Neural cell (in vitro differentiated cells): ENCODE measurements around the gene RFX4. TPM values are rescaled to one million over a fixed set of nuclear protein-coding genes. Genes with fewer than 3 reads are reported as not detected.

Experiments
- H2AFZ ChIP-seq: fragments of 200-600, 300-800 bp; sonication (generic), shearing (Covaris generic); 2 replicates; pipeline ENCODE4 v1.6.0; 2014; ENCODE audit warnings: low read depth, mild to moderate bottlenecking, antibody characterized with exemption, low read length, moderate library complexity
- H3F3A ChIP-seq: fragments of 200-600 bp; shearing (Covaris generic); 2 replicates; pipeline ENCODE4 v1.6.1; 2016; ENCODE audit warnings: mild to moderate bottlenecking, moderate library complexity, mixed read lengths, antibody characterized with exemption, low read length; ENCODE audit not compliant: insufficient read depth, poor library complexity, severe bottlenecking
- H3K27ac ChIP-seq: fragments of 200-600, 300-800 bp; sonication (generic), shearing (Covaris generic); 2 replicates; pipeline ENCODE4 v1.5.1; 2014; ENCODE audit warnings: mild to moderate bottlenecking, low read length, moderate library complexity
- H3K27me3 ChIP-seq: fragments of 300-800, 200-600 bp; sonication (generic), shearing (Covaris generic); 2 replicates; pipeline ENCODE4 v1.6.0; 2014; ENCODE audit warnings: mild to moderate bottlenecking, low read depth, low read length, moderate library complexity; ENCODE audit not compliant: insufficient read depth
- H3K36me3 ChIP-seq: fragments of 300-800, 200-600 bp; sonication (generic), shearing (Covaris generic); 2 replicates; pipeline ENCODE4 v1.5.1; 2014; ENCODE audit warnings: mild to moderate bottlenecking, antibody characterized with exemption, low read length, moderate library complexity; ENCODE audit not compliant: insufficient read depth
- H3K4me2 ChIP-seq: fragments of 300-800, 200-600 bp; sonication (generic), shearing (Covaris generic); 2 replicates; pipeline ENCODE4 v1.6.0; 2014; ENCODE audit warnings: mild to moderate bottlenecking, low read length
- H3K4me3 ChIP-seq: fragments of 300-800, 200-600 bp; sonication (generic), shearing (Covaris generic); 2 replicates; pipeline ENCODE4 v1.5.1; 2014; ENCODE audit warnings: mild to moderate bottlenecking, low read length, moderate library complexity
- H3K79me2 ChIP-seq: fragments of 200-600 bp; shearing (Covaris generic); replicated peaks from 2 replicates; pipeline ENCODE4 v1.6.0; 2014; ENCODE audit warnings: mild to moderate bottlenecking, low read length, moderate library complexity; ENCODE audit not compliant: insufficient read depth
- H3K9ac ChIP-seq: fragments of 300-800, 200-600 bp; sonication (generic), shearing (Covaris generic); 2 replicates; pipeline ENCODE4 v1.6.1; 2016; ENCODE audit warnings: mild to moderate bottlenecking, low read length, mixed read lengths
- H3K9me2 ChIP-seq: fragments of 200-600 bp; shearing (Covaris generic); 2 replicates; pipeline ENCODE4 v1.6.1; 2016; ENCODE audit warnings: mild to moderate bottlenecking, low read length, mixed read lengths; ENCODE audit not compliant: insufficient read depth
- H3K9me3 ChIP-seq: fragments of 200-600, 300-800 bp; sonication (generic), shearing (Covaris generic); 2 replicates; pipeline ENCODE4 v1.6.1; 2016; ENCODE audit warnings: mild to moderate bottlenecking, mixed run types, low read length, moderate library complexity, mixed read lengths
- H4K20me1 ChIP-seq: fragments of 200-600 bp; shearing (Covaris generic); 2 replicates; pipeline ENCODE4 v1.6.1; 2016; ENCODE audit warnings: mild to moderate bottlenecking, mixed run types; ENCODE audit not compliant: insufficient read depth
- EP300 ChIP-seq: fragments of 450-650 bp; conservative IDR thresholded peaks from 2 replicates; pipeline ENCODE4 v1.6.1; 2014; ENCODE audit warnings: antibody characterized with exemption, mild to moderate bottlenecking, moderate library complexity; ENCODE audit not compliant: poor library complexity, severe bottlenecking
- EZH2 ChIP-seq: fragments of 200-600, 300-800 bp; shearing (Covaris generic), sonication (generic); IDR thresholded peaks from 2 replicates; pipeline ENCODE4 v1.6.1; 2014; ENCODE audit warnings: antibody characterized with exemption, low read length, borderline replicate concordance, mild to moderate bottlenecking; ENCODE audit not compliant: insufficient read depth, poor library complexity, severe bottlenecking
- MXI1 ChIP-seq: fragments of 450-650 bp; conservative IDR thresholded peaks from 2 replicates; pipeline ENCODE4 v1.6.1; 2014; ENCODE audit warnings: antibody characterized with exemption, mild to moderate bottlenecking; ENCODE audit not compliant: poor library complexity, severe bottlenecking
- POLR2AphosphoS5 ChIP-seq: IDR thresholded peaks from 2 replicates; pipeline ENCODE4 v1.6.1; 2012
- RAD21 ChIP-seq: fragments of 450-650 bp; conservative IDR thresholded peaks from 2 replicates; pipeline ENCODE4 v1.6.1; 2014; ENCODE audit warnings: antibody characterized with exemption, mild to moderate bottlenecking, moderate library complexity
- SMC3 ChIP-seq: fragments of 450-650 bp; conservative IDR thresholded peaks from 2 replicates; pipeline ENCODE4 v1.6.1; 2014; ENCODE audit warnings: antibody characterized with exemption, mild to moderate bottlenecking, moderate library complexity; ENCODE audit not compliant: poor library complexity
- TAF1 ChIP-seq: IDR thresholded peaks from 2 replicates; pipeline ENCODE4 v1.6.1; 2012; ENCODE audit warnings: low read depth
- polyA plus RNA-seq: library from polyadenylated mRNA; depleted of rRNA; stranded (reverse); fragments of >200 nt; gene quantifications from 2 replicates; pipeline ENCODE4 v1.2.3, GENCODE V29; 2014
- TF ChIP-seq, protein P1 (sequence below): fragments of 450-650 bp; IDR thresholded peaks from 2 replicates; pipeline ENCODE4 v1.5.1; 2014; ENCODE audit warnings: antibody characterized with exemption, mild to moderate bottlenecking, moderate library complexity; ENCODE audit not compliant: poor library complexity, severe bottlenecking
- TF ChIP-seq, protein P2 (sequence below): IDR thresholded peaks from 2 replicates; pipeline ENCODE4 v1.6.1; 2012; ENCODE audit warnings: borderline replicate concordance

The RFX4 gene
- polyA plus RNA-seq, 1 donor from 2014 or later = 0.22 TPM

DNA sequence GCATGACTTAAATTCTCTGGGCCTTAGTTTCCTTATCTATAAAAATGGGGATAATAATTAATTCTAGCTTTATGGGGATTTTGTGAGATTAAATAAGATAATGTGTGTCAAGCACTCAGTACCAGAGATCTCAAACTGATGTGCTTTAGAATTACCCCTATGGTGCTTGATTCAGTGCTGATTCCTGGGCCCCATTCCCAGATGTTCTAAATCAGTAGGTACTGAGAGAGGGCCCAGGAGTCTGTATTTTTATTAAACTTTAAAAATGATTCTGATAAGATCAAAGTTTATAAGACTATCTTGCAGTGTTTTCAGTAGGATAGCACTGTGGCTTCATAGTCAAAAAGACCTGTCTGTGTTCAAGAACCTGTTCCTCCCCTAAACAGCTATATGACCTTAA lies 102.6 kb downstream of the RFX4 start:
- H3K27me3 ChIP-seq = no peaks in the 10 kb centered on the region
- H3K9me2 ChIP-seq = no peaks in the 10 kb centered on the region
- H3K27ac ChIP-seq = no peak overlapping the region
- H2AFZ ChIP-seq = no peak overlapping the region
- no peaks in the 10 kb centered on the region for H3K36me3 ChIP-seq
- TF ChIP-seq EZH2 (no peak), RAD21 (no peak), POLR2AphosphoS5 (no peak), MXI1 (no peak), SMC3 (no peak), EP300 (no peak), TAF1 (no peak)
- TF ChIP-seq, protein P1, sequence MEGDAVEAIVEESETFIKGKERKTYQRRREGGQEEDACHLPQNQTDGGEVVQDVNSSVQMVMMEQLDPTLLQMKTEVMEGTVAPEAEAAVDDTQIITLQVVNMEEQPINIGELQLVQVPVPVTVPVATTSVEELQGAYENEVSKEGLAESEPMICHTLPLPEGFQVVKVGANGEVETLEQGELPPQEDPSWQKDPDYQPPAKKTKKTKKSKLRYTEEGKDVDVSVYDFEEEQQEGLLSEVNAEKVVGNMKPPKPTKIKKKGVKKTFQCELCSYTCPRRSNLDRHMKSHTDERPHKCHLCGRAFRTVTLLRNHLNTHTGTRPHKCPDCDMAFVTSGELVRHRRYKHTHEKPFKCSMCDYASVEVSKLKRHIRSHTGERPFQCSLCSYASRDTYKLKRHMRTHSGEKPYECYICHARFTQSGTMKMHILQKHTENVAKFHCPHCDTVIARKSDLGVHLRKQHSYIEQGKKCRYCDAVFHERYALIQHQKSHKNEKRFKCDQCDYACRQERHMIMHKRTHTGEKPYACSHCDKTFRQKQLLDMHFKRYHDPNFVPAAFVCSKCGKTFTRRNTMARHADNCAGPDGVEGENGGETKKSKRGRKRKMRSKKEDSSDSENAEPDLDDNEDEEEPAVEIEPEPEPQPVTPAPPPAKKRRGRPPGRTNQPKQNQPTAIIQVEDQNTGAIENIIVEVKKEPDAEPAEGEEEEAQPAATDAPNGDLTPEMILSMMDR = no peak
- TF ChIP-seq, protein P2, sequence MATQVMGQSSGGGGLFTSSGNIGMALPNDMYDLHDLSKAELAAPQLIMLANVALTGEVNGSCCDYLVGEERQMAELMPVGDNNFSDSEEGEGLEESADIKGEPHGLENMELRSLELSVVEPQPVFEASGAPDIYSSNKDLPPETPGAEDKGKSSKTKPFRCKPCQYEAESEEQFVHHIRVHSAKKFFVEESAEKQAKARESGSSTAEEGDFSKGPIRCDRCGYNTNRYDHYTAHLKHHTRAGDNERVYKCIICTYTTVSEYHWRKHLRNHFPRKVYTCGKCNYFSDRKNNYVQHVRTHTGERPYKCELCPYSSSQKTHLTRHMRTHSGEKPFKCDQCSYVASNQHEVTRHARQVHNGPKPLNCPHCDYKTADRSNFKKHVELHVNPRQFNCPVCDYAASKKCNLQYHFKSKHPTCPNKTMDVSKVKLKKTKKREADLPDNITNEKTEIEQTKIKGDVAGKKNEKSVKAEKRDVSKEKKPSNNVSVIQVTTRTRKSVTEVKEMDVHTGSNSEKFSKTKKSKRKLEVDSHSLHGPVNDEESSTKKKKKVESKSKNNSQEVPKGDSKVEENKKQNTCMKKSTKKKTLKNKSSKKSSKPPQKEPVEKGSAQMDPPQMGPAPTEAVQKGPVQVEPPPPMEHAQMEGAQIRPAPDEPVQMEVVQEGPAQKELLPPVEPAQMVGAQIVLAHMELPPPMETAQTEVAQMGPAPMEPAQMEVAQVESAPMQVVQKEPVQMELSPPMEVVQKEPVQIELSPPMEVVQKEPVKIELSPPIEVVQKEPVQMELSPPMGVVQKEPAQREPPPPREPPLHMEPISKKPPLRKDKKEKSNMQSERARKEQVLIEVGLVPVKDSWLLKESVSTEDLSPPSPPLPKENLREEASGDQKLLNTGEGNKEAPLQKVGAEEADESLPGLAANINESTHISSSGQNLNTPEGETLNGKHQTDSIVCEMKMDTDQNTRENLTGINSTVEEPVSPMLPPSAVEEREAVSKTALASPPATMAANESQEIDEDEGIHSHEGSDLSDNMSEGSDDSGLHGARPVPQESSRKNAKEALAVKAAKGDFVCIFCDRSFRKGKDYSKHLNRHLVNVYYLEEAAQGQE = no peak
- H3K4me2 ChIP-seq = no peak overlapping the region
- H3K9me3 ChIP-seq = no peaks in the 10 kb centered on the region
- no peaks in the 10 kb centered on the region for H3F3A ChIP-seq
- H3K9ac ChIP-seq = no peak overlapping the region
- no peak overlapping the region for H3K4me3 ChIP-seq
- no peaks in the 10 kb centered on the region for H4K20me1 ChIP-seq
- no peaks in the 10 kb centered on the region for H3K79me2 ChIP-seq

DNA sequence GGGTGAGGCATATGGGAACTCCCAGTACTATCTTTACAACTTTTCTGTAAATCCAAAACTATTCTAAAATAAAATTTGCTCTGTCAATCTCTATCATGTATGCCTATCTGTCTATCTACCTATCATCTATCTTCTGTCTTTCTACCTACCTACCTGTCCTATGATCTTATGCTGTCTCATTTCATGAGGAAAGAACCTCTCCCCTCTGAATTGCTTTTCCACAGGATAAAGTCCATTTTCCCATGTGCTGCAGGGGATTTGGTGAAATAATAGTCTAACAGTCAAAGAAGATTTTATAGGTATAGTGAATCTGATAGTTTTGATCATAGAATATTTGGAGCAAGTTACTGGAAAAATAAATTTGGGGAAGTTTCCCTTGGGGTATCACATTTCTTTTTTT lies 104.9 kb downstream of the RFX4 start:
- TF ChIP-seq EP300 (no peak), POLR2AphosphoS5 (no peak)
- H3K9me3 ChIP-seq = no peaks in the 10 kb centered on the region
- no peaks in the 10 kb centered on the region for H3K79me2 ChIP-seq
- H3K27me3 ChIP-seq = no peaks in the 10 kb centered on the region
- H2AFZ ChIP-seq = no peak overlapping the region
- H3F3A ChIP-seq = no peaks in the 10 kb centered on the region
- H3K4me3 ChIP-seq = no peak overlapping the region
- no peak overlapping the region for H3K27ac ChIP-seq
- H3K9ac ChIP-seq = no peak overlapping the region
- H4K20me1 ChIP-seq = no peaks in the 10 kb centered on the region
- H3K36me3 ChIP-seq = no peaks in the 10 kb centered on the region
- no peaks in the 10 kb centered on the region for H3K9me2 ChIP-seq
- no peak overlapping the region for H3K4me2 ChIP-seq
